Peyer's patch (tissue), 4 donors: ENCODE results near the gene CA5A.
"Not testable (repeated sequence)": the region's sequence is repeated elsewhere in the genome, so short reads cannot be mapped to it uniquely, and the experiment has no call there.

Experiments
- POLR2A ChIP-seq, 2 donors: fragments of 450-650 bp; IDR thresholded peaks; one replicate each; pipeline ENCODE4 v1.5.1; 2017; ENCODE audit warnings: antibody characterized with exemption in 2 of 2, mild to moderate bottlenecking in 2 of 2, moderate library complexity in 2 of 2
- TF ChIP-seq, protein P1 (sequence below), 6 experiments: fragments of 450-650 bp in 4 of 6; fragments of 200-600 bp in 2 of 6; sonication (generic) in 1 of 6; IDR thresholded peaks; one replicate each; pipeline ENCODE4 v1.5.1; 2017 to 2019; ENCODE audit warnings: antibody characterized with exemption in 6 of 6, mild to moderate bottlenecking in 3 of 6, moderate library complexity in 1 of 6

DNA sequence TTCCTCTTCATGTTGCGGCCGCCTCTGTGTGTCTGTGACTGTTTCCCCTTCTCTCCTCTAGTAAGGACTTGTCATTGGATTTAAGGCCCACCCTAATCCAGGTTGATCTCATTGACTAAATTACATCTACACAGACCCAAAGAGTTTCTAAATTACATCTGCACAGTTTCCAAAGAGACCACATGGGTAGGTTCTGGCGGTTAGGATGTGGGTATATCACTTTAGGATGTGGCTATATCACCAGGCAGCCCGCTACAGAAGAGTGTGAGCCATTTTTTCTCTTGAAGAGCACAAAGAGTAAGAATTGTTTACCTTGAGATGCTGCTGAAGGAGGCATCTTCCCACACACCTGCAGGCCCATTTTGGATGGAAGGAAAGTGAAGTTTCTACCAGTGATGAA is 45.0 kb upstream of the CA5A start:
- not testable (repeated sequence) for TF ChIP-seq POLR2A (IDR thresholded peaks at IDR 0.05)
- TF ChIP-seq, protein P1, sequence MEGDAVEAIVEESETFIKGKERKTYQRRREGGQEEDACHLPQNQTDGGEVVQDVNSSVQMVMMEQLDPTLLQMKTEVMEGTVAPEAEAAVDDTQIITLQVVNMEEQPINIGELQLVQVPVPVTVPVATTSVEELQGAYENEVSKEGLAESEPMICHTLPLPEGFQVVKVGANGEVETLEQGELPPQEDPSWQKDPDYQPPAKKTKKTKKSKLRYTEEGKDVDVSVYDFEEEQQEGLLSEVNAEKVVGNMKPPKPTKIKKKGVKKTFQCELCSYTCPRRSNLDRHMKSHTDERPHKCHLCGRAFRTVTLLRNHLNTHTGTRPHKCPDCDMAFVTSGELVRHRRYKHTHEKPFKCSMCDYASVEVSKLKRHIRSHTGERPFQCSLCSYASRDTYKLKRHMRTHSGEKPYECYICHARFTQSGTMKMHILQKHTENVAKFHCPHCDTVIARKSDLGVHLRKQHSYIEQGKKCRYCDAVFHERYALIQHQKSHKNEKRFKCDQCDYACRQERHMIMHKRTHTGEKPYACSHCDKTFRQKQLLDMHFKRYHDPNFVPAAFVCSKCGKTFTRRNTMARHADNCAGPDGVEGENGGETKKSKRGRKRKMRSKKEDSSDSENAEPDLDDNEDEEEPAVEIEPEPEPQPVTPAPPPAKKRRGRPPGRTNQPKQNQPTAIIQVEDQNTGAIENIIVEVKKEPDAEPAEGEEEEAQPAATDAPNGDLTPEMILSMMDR (IDR thresholded peaks at IDR 0.05) = not testable (repeated sequence)
